Thyroid gland (tissue), 4 donors: ENCODE measurements around the gene MFAP5.

Source experiments
- CTCF ChIP-seq, 6 experiments: fragments of 200-600 bp in 3 of 6; fragments of 450-650 bp in 3 of 6; sonication (generic) in 3 of 6; IDR thresholded peaks; one replicate each; pipeline ENCODE4 v1.5.1; 2016 to 2019; ENCODE audit warnings: antibody characterized with exemption in 6 of 6, mild to moderate bottlenecking in 2 of 6, inconsistent platforms in 1 of 6, moderate library complexity in 1 of 6
- POLR2A ChIP-seq, 2 donors: fragments of 450-650 bp; IDR thresholded peaks; one replicate each; pipeline ENCODE4 v1.6.1; 2017; ENCODE audit warnings: antibody characterized with exemption in 2 of 2, mild to moderate bottlenecking in 2 of 2, moderate library complexity in 1 of 2

- TF ChIP-seq CTCF (IDR thresholded peaks at IDR 0.05): no peak
- TF ChIP-seq POLR2A (IDR thresholded peaks at IDR 0.05): no peak
Observed at GRCh38 chr12:8680533-8680932, 17.9 kb upstream of the MFAP5 start.
